ENCODE data around the gene GAS5. TPM values are rescaled to one million over a fixed set of nuclear protein-coding genes. Genes with fewer than 3 reads are reported as not detected.

Gene GAS5
- total RNA-seq, 2 donors from 2014 or later = 456 to 587 TPM

GRCh38 chr1:173888749-173889148 lies 21.0 kb upstream of the GAS5 start:
- Histone ChIP-seq H3K36me3 (ENCODE audit: control insufficient read depth, insufficient read depth, low read length) (peaks cover 40% of the 10 kb centered on the region), H3K9me3 (ENCODE audit: control insufficient read depth, low read length) (no peaks in the 10 kb centered on the region), H3K4me3 (ENCODE audit: low read length) (no peak overlapping the region), H3K9ac (ENCODE audit: extremely low read depth, low read length, poor library complexity, severe bottlenecking) (no peak overlapping the region), H3K27ac (ENCODE audit: low read depth, low read length) (no peak overlapping the region), H3K4me1 (ENCODE audit: control insufficient read depth, insufficient read depth, low read length) (no peaks in the 10 kb centered on the region), H3K27me3 (ENCODE audit: control insufficient read depth, insufficient read depth, low read length, poor library complexity, severe bottlenecking) (no peaks in the 10 kb centered on the region)
- DNase-seq = no peak
- Mint-ChIP-seq H3K4me1 (no peaks in the 10 kb centered on the region), H3K36me3 (ENCODE audit: low read depth) (peaks cover 22% of the 10 kb centered on the region), H3K27ac (no peak overlapping the region), H3K4me3 (no peak overlapping the region), H3K9me3 (no peaks in the 10 kb centered on the region), H3K27me3 (ENCODE audit: insufficient read depth) (no peaks in the 10 kb centered on the region)
- TF ChIP-seq CTCF (conservative IDR thresholded peaks at IDR 0.05) = no peak

GRCh38 chr1:173887627-173888026 lies 19.8 kb upstream of the GAS5 start:
- Histone ChIP-seq H3K4me1 (ENCODE audit: control insufficient read depth, insufficient read depth, low read length) (no peaks in the 10 kb centered on the region), H3K27ac (ENCODE audit: low read depth, low read length) (no peak overlapping the region), H3K9me3 (ENCODE audit: control insufficient read depth, low read length) (no peaks in the 10 kb centered on the region), H3K27me3 (ENCODE audit: control insufficient read depth, insufficient read depth, low read length, poor library complexity, severe bottlenecking) (no peaks in the 10 kb centered on the region), H3K9ac (ENCODE audit: extremely low read depth, low read length, poor library complexity, severe bottlenecking) (no peak overlapping the region), H3K4me3 (ENCODE audit: low read length) (no peak overlapping the region), H3K36me3 (ENCODE audit: control insufficient read depth, insufficient read depth, low read length) (peaks cover 40% of the 10 kb centered on the region)
- no peak overlapping the region for H3K4me3 Mint-ChIP-seq
- H3K9me3 Mint-ChIP-seq = no peaks in the 10 kb centered on the region
- H3K36me3 Mint-ChIP-seq (ENCODE audit: low read depth) = peaks cover 21% of the 10 kb centered on the region
- H3K27ac Mint-ChIP-seq = no peak overlapping the region
- TF ChIP-seq CTCF (conservative IDR thresholded peaks at IDR 0.05) = no peak
- no peak for DNase-seq
- WGBS, 2 experiments (ENCODE audit: insufficient coverage in 1 of 2, insufficient read length in 1 of 2) = 92 to 94% methylated on average over 2 of the region's 2 CpGs
- H3K4me1 Mint-ChIP-seq = no peaks in the 10 kb centered on the region
- no peaks in the 10 kb centered on the region for H3K27me3 Mint-ChIP-seq (ENCODE audit: insufficient read depth)

- Mint-ChIP-seq H3K9me3 (no peaks in the 10 kb centered on the region), H3K36me3 (ENCODE audit: low read depth) (peaks cover 19% of the 10 kb centered on the region), H3K27me3 (ENCODE audit: insufficient read depth) (no peaks in the 10 kb centered on the region), H3K4me1 (no peaks in the 10 kb centered on the region), H3K4me3 (no peak overlapping the region), H3K27ac (peak overlapping the region; percentile 7)
- Histone ChIP-seq H3K27me3 (ENCODE audit: control insufficient read depth, insufficient read depth, low read length, poor library complexity, severe bottlenecking) (no peaks in the 10 kb centered on the region), H3K27ac (ENCODE audit: low read depth, low read length) (no peak overlapping the region), H3K9ac (ENCODE audit: extremely low read depth, low read length, poor library complexity, severe bottlenecking) (no peak overlapping the region), H3K4me3 (ENCODE audit: low read length) (no peak overlapping the region), H3K4me1 (ENCODE audit: control insufficient read depth, insufficient read depth, low read length) (no peaks in the 10 kb centered on the region), H3K9me3 (ENCODE audit: control insufficient read depth, low read length) (no peaks in the 10 kb centered on the region), H3K36me3 (ENCODE audit: control insufficient read depth, insufficient read depth, low read length) (peaks cover 40% of the 10 kb centered on the region)
- no peak for DNase-seq
- WGBS, 2 experiments (ENCODE audit: insufficient coverage in 1 of 2, insufficient read length in 1 of 2) = 90 to 100% methylated on average over 1 to 4 of the region's 4 CpGs
- no peak for TF ChIP-seq CTCF (conservative IDR thresholded peaks at IDR 0.05)
These were observed 19.2 kb upstream of the GAS5 start for GRCh38 chr1:173886746-173887611.

All from endodermal cell (in vitro differentiated cells).